Activated CD4-positive, alpha-beta T cell treated with anti-CD3 and anti-CD28 coated beads, Interleukin-2, amount 10 ng/mL, durations not matched to agents 24 days and 14 days (primary cell): ENCODE results near the gene RTL1. TPM values are rescaled to one million over a fixed set of nuclear protein-coding genes. Genes with fewer than 3 reads are reported as not detected.

Experiments used
- DNase-seq: peaks from one replicate; pipeline ENCODE4 v3.0.0; 2022
- H3K27ac Mint-ChIP-seq: one replicate; pipeline ENCODE4 v1.8.0; 2022; ENCODE audit warnings: mild to moderate bottlenecking, mixed read lengths
- H3K27me3 Mint-ChIP-seq: one replicate; pipeline ENCODE4 v1.8.0; 2022; ENCODE audit warnings: mixed read lengths
- H3K36me3 Mint-ChIP-seq: one replicate; pipeline ENCODE4 v1.8.0; 2022; ENCODE audit warnings: low read depth, mild to moderate bottlenecking, mixed read lengths
- H3K4me1 Mint-ChIP-seq: one replicate; pipeline ENCODE4 v1.8.0; 2021; ENCODE audit warnings: mixed read lengths
- H3K4me3 Mint-ChIP-seq: one replicate; pipeline ENCODE4 v1.8.0; 2022; ENCODE audit warnings: mild to moderate bottlenecking, moderate library complexity, mixed read lengths
- H3K9me3 Mint-ChIP-seq: one replicate; pipeline ENCODE4 v1.8.0; 2021; ENCODE audit warnings: mixed read lengths
- intact Hi-C: fragments of 100-400 bp; cut with micrococcal nuclease; formaldehyde crosslinking; loops from one replicate; pipeline ENCODE4 v1.15.1; 2023
- total RNA-seq: library from RNA; stranded (reverse); gene quantifications from 2 replicates; pipeline ENCODE4 v1.2.3, GENCODE V29; 2022

Gene RTL1
- total RNA-seq, 1 donor from 2014 or later = not detected

DNA sequence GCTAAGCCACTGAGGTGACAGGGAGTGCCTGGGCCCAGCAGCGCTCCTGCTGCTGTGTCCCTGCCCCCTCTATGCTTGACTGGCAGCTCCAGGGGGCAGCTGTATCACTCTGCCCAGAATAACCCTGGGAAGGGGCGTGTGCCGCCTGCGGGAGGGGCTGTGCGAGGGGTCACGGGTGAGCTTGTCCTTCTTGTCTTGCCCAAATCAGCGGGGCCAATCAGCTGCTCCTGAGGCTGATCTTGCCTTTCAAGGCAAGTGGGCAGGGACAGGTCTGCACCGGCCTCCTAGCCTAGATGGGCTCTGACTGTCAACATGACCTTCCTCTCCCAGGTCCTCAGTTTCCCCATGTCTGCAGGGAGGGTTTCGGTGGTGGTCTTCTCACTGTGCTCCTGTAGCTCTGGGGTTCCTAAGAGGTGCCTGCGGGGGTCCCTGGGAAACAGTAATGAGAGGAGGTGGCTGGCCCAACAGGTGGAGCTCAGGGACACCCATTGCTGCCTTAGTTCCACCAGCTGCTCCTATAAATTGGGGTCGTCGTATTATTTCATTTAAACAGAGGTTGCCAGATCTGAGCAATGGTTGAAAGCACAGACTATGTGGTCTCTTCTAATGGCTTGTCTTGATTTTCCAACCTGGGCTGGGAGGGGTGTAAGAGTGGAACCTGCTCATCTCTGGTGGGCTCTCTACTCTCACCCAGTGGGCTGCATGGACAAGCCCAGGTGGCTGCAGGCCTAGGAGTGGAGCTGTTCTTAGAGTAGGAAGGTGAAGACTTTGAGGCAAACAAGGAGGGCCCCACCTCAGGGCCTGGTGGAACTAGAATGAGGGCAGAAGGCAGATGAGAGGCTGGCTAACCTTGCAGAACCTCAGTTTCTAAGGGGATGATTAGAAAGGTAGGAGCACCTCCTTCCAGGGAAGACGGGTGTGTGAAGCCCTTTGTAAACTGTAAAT lies 11.7 kb downstream of the RTL1 start:
- no peaks in the 10 kb centered on the region for H3K9me3 Mint-ChIP-seq
- H3K4me3 Mint-ChIP-seq = no peak overlapping the region
- H3K27ac Mint-ChIP-seq = no peak overlapping the region
- no peaks in the 10 kb centered on the region for H3K36me3 Mint-ChIP-seq
- intact Hi-C loops = no loop called here
- H3K27me3 Mint-ChIP-seq = peaks cover 8% of the 10 kb centered on the region
- no peak for DNase-seq
- no peaks in the 10 kb centered on the region for H3K4me1 Mint-ChIP-seq

DNA sequence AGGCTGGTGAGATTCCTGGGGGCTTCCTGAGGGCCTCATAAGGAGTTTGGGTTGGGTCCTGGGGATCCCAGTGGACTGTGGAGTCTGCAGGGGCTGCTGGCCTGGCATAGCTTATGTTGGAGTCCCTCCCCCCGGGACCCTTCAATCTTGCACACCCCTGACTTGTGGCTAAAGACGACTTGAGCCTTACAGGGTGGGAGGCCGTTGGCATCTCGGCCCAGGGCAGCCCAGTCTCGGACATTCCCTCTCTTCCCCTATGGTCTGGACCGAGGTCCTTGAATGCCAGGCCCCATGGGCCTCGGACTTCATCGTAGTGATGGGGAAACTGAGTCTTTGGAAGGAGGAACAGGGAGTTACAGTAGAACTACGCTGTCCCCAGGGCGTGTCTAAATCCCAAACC lies 12.5 kb downstream of the RTL1 start:
- H3K27me3 Mint-ChIP-seq = peaks cover 9% of the 10 kb centered on the region
- no peaks in the 10 kb centered on the region for H3K9me3 Mint-ChIP-seq
- no peak overlapping the region for H3K27ac Mint-ChIP-seq
- H3K4me1 Mint-ChIP-seq = no peaks in the 10 kb centered on the region
- DNase-seq = no peak
- H3K4me3 Mint-ChIP-seq = no peak overlapping the region
- H3K36me3 Mint-ChIP-seq = no peaks in the 10 kb centered on the region
- intact Hi-C loops = no loop called here

DNA sequence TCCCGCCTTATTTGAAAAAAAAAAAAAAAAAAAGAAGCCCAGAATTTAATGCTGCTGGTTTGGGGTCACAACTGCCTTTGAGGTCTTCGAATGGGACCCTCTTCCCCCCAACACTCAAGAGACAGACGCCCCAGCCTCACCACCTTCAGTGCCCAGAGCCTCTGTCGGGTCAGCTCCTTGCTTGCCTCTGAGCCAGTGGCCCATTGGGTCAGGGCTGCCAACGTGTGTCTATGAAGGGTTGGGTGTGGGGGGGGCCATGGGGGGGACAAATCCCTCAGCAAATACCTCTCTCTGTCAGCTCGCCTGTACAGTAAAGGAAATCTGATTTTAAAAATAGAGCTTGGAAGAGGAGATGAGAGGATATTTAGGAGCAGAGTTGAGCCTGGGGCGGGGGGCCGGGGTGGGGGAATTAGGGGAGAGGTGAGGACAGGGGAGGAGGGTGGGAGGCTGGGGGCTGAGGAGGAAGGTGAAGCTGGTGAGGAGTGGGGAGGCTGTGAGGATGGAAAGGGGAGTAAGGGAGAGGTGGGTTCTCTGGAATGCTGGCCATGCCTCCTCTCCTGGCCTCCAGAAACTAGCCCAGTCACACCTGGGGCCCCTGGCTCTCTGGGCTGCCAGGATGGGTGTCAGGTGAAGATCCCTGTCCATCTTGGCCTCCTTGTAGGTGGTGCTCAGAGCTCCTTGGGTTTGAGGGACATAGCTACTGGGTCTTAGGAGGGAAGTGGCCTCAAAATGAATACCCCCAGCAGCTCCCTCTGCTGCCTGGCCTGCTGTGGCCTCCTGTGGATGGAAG lies 13.3 kb downstream of the RTL1 start:
- Mint-ChIP-seq H3K9me3 (no peaks in the 10 kb centered on the region), H3K27ac (no peak overlapping the region), H3K4me1 (no peaks in the 10 kb centered on the region), H3K4me3 (no peak overlapping the region), H3K27me3 (peaks cover 9% of the 10 kb centered on the region), H3K36me3 (no peaks in the 10 kb centered on the region)
- DNase-seq = no peak
- intact Hi-C loops = no loop called here

DNA sequence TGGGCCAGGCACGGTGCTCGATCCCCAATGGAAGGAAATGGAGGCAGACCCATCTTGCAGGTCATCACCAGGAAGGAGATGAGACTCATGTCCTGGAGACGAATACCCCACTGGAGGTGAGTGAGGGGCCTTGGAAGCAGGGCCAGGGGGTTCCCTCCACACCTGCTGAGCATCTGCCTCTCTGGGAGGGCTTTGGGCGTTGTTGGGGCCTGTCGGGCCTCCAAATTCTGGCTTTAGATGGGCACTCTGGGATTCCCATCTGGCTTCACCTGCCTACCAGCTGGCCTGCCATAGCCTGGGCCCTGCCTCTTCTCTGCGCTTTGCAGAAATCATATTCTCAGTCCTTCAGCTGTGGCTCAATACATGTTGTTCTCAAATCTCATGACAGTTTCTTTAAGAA lies 13.9 kb downstream of the RTL1 start:
- H3K9me3 Mint-ChIP-seq = no peaks in the 10 kb centered on the region
- H3K4me3 Mint-ChIP-seq = no peak overlapping the region
- H3K4me1 Mint-ChIP-seq = no peaks in the 10 kb centered on the region
- no peak for DNase-seq
- intact Hi-C loops = no loop called here
- H3K27ac Mint-ChIP-seq = no peak overlapping the region
- no peaks in the 10 kb centered on the region for H3K36me3 Mint-ChIP-seq
- peaks cover 9% of the 10 kb centered on the region for H3K27me3 Mint-ChIP-seq

DNA sequence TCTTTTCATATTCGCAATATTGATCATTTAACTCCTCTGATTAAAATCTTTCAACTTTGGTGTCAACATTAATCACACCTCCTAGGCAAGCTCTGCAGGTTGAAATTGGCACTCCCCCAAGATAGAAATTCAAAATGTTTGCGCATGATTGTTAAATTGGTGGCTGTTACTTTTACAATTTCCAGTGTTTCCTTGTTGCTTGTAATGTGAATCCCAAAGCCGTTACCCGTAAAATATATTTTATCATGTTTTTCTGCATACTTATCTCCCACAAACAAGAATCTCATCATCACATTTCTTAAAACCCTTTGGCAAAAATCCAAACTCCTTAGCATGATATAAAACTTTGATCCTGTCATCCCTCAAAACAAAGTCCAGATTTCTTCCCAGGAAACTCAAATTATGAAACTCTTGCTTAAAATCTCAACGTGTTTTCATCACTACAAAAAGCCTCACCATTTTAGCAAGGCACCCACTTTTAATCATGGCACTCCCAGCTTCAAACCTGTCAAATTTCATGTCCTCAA lies 14.7 kb downstream of the RTL1 start:
- H3K9me3 Mint-ChIP-seq = no peaks in the 10 kb centered on the region
- no peak overlapping the region for H3K27ac Mint-ChIP-seq
- no peak overlapping the region for H3K4me3 Mint-ChIP-seq
- peaks cover 9% of the 10 kb centered on the region for H3K27me3 Mint-ChIP-seq
- intact Hi-C loops = no loop called here
- no peak for DNase-seq
- H3K36me3 Mint-ChIP-seq = no peaks in the 10 kb centered on the region
- no peaks in the 10 kb centered on the region for H3K4me1 Mint-ChIP-seq

DNA sequence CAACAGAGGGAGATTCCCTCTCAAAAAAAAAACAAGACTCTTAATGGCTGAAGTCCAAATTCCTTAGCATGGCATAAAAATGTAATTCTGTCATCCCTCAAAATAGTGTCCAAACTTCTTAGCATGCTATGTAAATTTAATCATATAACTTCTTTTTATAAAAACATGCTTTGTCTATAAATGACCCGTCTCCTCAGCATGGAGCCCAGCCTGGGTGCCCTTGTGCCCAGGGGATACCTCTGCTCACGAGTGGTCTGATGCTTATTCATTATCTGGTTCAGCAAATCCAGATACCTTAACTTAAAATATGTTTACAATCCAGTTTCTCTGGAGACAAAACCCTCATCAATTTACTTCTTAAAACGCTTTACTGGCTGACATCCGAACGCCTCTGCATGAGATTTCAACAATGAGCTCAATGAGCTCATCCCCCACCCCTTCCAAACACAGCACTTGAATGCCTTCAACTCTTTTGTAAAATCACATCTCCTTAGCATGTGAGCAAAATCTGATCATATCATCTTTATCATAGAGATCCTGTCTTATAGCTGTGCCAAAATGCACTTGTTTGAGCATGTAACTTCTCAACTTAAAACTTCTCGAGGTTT lies 15.7 kb downstream of the RTL1 start:
- Mint-ChIP-seq H3K27me3 (peaks cover 9% of the 10 kb centered on the region), H3K4me1 (no peaks in the 10 kb centered on the region), H3K9me3 (no peaks in the 10 kb centered on the region), H3K36me3 (no peaks in the 10 kb centered on the region), H3K4me3 (no peak overlapping the region), H3K27ac (no peak overlapping the region)
- intact Hi-C loops = no loop called here
- no peak for DNase-seq

DNA sequence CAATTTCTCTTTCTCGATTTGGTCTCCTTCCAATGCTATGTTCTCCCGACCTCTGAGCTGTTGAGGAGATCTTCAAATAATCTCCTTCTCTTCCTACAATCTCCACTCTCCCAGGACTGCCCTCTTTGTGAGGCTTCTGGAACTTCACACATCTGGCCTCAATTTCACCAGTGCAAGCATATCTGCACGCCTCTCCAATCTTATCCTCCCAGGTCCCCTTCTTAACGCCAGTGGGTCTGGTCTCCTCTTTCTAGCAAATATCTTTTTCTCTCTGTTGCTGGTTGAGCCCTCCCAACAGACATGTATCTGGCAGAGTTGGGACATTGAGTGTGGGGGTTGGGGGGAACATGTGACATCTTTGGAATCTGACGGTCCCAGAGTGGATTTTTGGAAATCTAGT lies 17.9 kb downstream of the RTL1 start:
- H3K4me3 Mint-ChIP-seq = no peak overlapping the region
- no peaks in the 10 kb centered on the region for H3K36me3 Mint-ChIP-seq
- DNase-seq = no peak
- H3K4me1 Mint-ChIP-seq = no peaks in the 10 kb centered on the region
- H3K27me3 Mint-ChIP-seq = peaks cover 9% of the 10 kb centered on the region
- no peaks in the 10 kb centered on the region for H3K9me3 Mint-ChIP-seq
- intact Hi-C loops = no loop called here
- H3K27ac Mint-ChIP-seq = no peak overlapping the region

DNA sequence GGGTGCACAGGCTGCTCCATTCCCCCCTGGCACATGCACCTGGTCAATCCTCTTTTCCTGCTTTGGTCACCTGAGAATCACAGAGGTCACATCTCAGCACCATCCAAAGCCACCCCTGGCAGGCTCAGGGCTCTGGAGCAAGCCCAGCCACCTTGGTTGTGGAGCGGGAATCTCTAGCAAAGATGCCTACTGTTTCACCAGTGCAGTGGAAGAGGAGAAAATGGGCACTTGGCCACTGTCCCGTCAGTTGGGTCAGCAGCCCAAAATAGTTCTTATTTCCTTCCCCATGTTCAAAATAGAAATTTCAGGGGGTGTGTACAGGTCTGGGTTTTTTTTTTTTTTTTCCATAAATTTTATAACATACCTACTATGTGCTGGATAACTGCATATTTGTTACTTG lies 18.3 kb downstream of the RTL1 start:
- H3K27me3 Mint-ChIP-seq = peaks cover 9% of the 10 kb centered on the region
- no peak overlapping the region for H3K27ac Mint-ChIP-seq
- no peaks in the 10 kb centered on the region for H3K4me1 Mint-ChIP-seq
- no peaks in the 10 kb centered on the region for H3K9me3 Mint-ChIP-seq
- H3K36me3 Mint-ChIP-seq = no peaks in the 10 kb centered on the region
- DNase-seq = no peak
- no peak overlapping the region for H3K4me3 Mint-ChIP-seq
- intact Hi-C loops = no loop called here

DNA sequence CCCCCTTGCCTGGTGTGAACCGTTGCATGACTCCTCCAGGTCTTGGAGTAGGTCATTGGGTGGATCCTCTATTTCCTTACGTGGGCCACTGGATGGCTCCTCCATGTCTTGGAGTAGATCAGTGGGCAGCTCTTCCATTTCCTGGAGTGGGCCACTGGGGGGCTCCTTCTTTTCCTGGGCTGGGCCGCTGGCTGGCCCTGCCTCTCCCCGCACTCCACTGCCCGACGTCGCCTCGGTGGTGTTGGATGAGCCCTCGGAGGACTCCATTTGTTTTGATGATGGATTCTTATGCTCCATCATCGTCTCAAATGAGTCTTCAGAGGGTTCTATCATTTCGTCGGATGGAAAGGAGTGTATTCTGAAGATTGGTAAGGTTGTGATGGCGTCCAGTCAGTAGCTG lies 19.1 kb downstream of the RTL1 start:
- peaks cover 9% of the 10 kb centered on the region for H3K27me3 Mint-ChIP-seq
- no peaks in the 10 kb centered on the region for H3K4me1 Mint-ChIP-seq
- intact Hi-C loops = no loop called here
- H3K27ac Mint-ChIP-seq = no peak overlapping the region
- no peaks in the 10 kb centered on the region for H3K36me3 Mint-ChIP-seq
- H3K9me3 Mint-ChIP-seq = no peaks in the 10 kb centered on the region
- DNase-seq = no peak
- H3K4me3 Mint-ChIP-seq = no peak overlapping the region

DNA sequence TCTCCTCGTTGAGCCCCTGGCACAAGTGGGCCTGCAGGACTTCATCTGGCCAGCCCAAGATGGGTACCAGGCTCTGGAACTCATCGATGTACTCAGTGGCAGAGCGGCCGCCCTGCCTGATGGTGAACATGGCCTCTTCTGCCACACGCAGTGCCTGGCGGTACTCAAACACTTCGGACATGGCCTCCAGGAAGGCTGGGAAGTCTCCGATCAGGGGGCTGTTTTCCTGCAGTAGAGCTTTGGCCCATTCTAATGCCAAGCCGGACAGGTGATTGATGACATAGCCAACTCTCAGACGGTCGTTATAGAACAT lies 19.8 kb downstream of the RTL1 start:
- Mint-ChIP-seq H3K4me3 (no peak overlapping the region), H3K4me1 (no peaks in the 10 kb centered on the region), H3K36me3 (no peaks in the 10 kb centered on the region), H3K27me3 (peaks cover 6% of the 10 kb centered on the region), H3K9me3 (no peaks in the 10 kb centered on the region), H3K27ac (no peak overlapping the region)
- DNase-seq = no peak
- intact Hi-C loops = no loop called here

DNA sequence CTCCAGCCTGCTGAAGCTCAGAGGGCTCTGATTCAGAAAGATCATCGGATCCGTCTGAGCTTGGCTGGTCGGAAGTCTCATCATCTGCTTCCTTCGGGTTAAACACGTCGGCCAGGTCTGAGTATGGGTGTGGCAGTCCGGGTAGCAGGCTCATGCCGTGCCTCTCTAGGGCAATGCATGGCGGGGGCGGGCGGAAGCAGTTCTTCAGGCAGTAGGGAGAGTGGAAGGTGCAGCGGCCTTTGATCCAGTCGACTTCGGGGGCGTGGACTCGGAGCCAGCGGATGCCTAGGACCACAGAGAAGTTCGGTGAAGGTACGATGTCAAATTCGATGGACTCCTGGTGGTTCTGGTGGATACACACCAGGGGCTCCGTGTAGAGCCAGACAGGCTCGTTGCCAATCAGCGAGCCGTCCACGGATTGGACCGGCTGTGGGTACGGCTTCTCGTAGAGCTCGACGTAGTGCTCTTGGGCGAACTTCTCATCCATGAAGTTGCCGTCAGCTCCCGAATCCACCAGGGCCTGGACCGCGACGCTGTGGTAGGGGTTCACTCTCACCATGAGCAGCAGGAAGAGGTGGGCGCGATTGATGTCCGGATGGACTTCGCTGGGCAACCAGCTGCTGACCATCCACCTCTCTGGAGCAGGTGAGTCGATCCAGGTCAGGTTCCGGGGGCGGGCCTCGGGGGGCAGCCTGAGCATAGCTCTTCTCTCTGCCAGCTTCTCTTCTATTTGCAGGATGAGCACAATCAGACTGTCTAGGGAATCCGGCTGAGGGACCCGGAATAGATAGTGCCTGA lies 20.3 kb downstream of the RTL1 start:
- H3K4me1 Mint-ChIP-seq = no peaks in the 10 kb centered on the region
- H3K27ac Mint-ChIP-seq = no peak overlapping the region
- peaks cover 5% of the 10 kb centered on the region for H3K27me3 Mint-ChIP-seq
- DNase-seq = no peak
- no peak overlapping the region for H3K4me3 Mint-ChIP-seq
- no peaks in the 10 kb centered on the region for H3K36me3 Mint-ChIP-seq
- intact Hi-C loops = no loop called here
- H3K9me3 Mint-ChIP-seq = no peaks in the 10 kb centered on the region

DNA sequence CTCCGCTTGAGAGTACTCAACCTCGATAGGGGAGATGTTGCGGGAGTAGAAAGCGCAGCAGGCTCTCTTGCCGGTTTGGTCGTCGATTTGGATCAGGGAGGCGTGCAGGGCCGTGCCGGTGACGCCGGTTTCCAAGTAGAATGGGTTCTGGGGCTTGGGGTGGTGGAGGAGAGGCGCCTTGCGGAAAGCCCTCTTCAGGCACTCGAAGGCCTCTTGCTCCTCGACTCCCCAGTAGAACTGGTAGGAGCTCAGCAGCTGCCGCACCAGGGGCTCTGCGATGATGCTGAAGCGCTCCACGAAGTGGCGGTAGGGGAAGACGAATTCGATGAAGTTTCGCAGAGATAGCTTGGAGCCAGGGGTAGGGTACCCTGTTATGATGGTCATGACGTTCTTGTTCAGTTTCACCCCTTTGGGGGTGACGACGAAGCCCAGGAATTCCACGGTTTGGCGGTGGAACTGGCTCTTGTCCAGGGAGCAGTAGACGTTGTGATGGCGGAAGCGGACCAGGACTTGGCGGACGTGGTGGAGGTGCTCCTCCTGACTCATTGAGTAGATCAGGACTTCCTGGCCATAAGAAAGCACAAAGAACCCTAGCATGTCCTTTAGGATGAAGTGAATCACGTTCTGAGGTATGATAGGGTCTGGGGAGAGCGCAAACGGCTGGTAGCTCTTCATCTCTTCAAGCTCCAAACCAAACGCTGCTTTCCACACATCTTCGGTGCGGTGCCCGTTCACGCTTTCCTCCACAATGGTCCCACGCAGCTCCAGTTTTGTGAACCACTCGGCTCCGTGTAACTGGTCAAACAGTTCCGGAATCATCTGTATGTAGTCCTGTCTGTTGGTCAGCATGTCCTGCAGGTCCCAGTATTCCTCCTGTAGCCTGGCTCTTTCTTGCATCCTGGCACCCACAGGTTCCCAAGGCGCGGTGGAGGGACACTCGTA lies 21.2 kb downstream of the RTL1 start:
- no peaks in the 10 kb centered on the region for H3K4me1 Mint-ChIP-seq
- no peak overlapping the region for H3K4me3 Mint-ChIP-seq
- H3K36me3 Mint-ChIP-seq = no peaks in the 10 kb centered on the region
- intact Hi-C loops = no loop called here
- peaks cover 1% of the 10 kb centered on the region for H3K27me3 Mint-ChIP-seq
- H3K27ac Mint-ChIP-seq = no peak overlapping the region
- no peak for DNase-seq
- no peaks in the 10 kb centered on the region for H3K9me3 Mint-ChIP-seq
